Activated T-helper 1 cell treated with Interleukin-2 at 50 U/mL for 16 hours (primary cell): ENCODE results near the gene FDX1.

Source experiments
- DNase-seq: peaks from one replicate; pipeline ENCODE4 v3.0.0-alpha.2; 2020; ENCODE audit warnings: low read depth

The FDX1 gene

DNA sequence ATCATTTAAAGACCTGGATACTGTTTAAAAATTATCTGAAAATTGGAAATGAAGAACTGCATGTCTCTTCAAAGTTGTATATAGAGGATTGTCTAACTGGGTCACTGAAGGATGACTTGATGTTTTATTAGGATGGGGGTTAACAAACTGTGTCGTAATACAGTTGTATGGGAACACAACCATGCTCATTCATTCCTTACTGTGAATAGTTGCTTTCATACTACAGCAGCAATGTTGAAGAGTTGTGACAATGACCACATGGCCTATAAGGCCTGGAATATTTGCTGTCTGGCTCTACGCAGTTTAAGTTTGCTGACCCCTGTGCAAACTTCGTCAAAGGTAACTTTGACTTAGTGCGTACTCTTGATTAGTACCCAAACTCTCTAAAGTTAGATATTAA, 38.4 kb downstream of the FDX1 start:
- DNase-seq = no peak

DNA sequence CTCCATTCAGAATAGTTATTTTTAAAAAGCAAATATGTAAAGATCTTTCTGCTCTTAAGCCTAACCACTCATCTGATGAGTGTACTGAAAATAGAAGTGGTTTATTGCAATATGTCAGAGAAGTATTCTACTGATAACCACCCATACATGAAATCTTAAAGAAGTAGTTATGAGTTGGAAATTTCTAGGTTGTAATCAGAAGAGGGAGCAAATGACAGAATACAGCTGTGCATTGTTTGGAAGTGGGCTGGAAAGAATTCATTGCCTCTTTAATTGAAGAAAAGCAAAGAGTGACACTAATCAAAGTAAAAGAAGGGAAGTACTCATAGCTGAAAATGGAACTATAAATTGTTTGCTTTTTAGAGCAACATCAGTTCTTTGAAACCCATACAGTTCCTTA, 39.4 kb downstream of the FDX1 start:
- DNase-seq = no peak

DNA sequence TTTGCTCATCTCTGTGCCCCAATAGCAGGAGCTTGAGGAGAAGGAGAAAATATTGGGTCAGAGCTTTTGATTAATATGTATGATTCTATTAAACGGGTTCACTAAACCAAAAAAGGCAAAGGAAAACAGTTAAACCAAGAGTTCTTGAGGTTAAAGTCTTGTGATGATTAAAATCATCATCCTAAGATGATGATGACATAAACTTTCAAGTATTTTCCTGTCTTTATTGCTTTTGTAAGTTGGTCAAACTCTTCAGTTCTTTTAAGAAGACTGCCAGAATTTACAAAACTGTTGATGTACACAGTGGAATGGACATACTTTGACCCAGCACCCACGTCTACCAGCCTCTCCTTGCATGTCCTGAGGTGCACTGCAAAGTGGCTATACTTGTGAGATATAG, 41.0 kb downstream of the FDX1 start:
- no peak for DNase-seq

DNA sequence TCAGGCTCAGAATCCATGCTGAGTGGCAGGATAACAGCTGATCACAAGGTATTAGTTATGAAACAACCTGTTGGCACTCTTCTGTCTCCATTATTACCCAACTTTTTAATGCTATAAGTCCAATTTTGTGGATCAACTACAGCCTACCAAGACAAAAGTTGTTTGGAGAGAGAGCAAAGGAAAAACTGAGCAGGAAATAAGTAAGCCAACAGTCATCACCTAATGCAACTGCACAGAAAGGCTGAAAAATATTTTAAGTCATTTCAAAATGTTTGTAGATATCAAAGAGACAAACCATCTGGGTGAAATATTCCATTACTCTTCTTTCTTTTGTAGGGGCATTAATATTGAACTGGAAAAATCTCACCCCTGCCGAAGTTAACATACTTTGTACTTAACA, 41.6 kb downstream of the FDX1 start:
- no peak for DNase-seq

DNA sequence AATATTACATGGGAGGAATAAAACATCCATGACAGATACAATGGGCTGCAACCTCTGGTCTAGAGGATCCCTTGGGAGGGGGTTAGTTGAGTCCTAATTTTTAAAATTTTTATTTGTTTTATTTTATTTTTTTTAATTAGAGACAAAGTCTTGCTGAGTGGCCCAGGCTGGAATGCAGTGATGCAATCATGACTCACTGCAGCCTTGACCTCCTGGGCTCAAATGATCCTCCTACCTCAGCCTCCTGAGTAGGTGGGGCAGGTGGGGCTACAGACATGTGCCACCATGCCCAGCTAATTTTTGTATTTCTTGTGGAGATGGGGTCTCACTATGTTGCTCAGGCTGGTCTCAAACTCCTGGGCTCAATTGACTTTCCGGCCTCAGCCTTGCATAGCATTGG, 43.1 kb downstream of the FDX1 start:
- DNase-seq = no peak

GRCh38 chr11:110473706-110474105, 44.0 kb downstream of the FDX1 start:
- no peak for DNase-seq

DNA sequence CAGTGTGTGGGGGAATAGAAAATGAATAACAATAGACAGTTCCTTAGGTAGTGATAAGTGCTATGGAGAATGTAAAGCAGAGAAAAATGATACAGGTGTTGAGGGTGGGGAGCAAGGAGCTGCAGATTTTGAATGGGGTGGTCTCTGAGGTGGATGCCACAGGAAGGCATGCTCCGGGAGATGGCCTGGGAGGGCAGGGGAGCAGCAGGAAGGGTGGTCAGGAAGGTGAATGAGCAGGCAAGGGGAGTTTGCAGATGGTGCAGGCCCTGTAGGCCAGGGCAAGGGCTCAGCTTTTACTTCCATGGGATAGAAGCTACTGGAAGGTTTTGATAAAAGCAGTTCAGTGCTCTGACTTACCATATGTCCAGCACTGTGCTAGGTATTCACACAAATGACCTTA, 44.8 kb downstream of the FDX1 start:
- no peak for DNase-seq

GRCh38 chr11:110475671-110476070, 45.9 kb downstream of the FDX1 start:
- no peak for DNase-seq

DNA sequence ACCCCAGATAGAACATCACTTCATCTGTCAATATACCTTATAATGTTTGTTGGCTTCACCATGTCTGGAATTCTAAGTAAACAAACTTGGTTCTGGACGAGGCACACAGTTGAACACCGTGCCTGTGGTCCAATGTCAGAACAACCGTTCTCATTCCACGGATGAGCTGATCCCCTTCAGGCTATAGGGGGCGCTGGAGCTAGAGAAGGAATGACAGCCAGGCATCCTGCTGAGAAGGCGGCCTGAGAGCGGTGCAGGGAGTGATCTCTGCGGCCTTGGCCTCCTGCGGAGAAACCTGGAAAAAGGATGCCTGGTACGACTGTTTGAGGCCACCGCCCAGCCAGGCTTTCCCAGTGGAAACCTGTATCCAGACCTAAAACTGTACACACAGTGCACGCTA, 48.7 kb downstream of the FDX1 start:
- no peak for DNase-seq

GRCh38 chr11:110479108-110480101, 49.7 kb downstream of the FDX1 start:
- DNase-seq = no peak

DNA sequence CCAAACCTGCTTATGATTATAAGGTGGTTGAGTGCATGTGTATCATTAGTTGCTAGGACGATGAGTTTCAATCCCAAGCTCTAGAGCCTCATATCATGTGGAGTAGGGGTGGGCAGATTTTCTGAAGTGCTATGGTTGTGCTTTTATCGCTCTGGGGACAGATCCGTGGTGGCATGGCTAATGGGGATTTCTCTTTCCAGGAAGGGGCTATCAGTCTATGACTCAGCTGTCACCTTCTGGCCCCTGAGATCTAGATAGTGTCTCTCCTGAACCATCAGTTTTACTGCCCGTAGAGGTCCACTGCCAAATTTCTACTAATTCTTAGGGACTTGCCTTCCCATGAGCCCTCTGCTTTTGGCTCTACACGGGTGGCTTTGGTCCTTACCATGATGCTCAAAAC, 51.8 kb downstream of the FDX1 start:
- no peak for DNase-seq

DNA sequence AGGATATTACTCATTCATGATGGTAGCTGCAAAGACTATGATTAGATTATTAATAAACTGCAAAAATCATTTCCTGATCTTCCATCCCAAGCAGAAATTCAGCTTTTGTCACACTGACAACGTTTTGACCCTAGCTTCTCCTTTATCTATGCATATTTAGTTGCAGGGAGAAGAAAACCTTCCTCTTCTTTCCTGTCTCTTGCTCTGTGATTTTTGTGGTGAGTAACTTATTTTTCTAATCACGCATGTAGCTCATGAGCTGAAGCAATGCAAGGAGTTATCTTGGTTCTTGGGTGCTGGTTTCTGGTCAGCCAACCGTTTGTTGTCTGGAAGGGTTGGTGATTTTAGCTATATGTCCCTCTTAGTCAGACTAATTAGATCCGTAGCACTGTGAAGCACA, 56.4 kb downstream of the FDX1 start:
- no peak for DNase-seq

GRCh38 chr11:110488446-110488845, 58.7 kb downstream of the FDX1 start:
- no peak for DNase-seq

- DNase-seq = no peak
Measured at GRCh38 chr11:110490886-110491285, 61.1 kb downstream of the FDX1 start.

- DNase-seq = no peak
Measured at GRCh38 chr11:110491577-110492320, 62.0 kb downstream of the FDX1 start.

DNA sequence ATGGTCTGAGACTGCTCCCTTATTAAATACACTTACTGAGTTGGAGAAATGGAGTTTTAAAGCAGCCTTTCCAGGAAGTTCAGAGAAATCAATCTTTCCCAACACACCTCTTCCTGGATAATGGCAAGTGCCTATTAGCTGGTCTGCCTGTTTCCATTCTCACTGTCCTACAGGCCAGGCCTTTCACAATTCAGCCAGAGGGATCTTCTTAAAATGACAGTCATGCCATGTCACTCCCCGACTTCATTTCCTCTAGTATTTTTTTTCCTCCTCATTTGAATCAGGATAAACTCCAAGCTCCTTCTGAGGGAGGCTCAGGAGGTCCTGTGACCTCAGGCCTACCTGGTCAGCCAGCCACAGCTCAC, 62.6 kb downstream of the FDX1 start:
- DNase-seq = no peak

- no peak for DNase-seq
Measured at GRCh38 chr11:110493346-110493745, 63.6 kb downstream of the FDX1 start.

DNA sequence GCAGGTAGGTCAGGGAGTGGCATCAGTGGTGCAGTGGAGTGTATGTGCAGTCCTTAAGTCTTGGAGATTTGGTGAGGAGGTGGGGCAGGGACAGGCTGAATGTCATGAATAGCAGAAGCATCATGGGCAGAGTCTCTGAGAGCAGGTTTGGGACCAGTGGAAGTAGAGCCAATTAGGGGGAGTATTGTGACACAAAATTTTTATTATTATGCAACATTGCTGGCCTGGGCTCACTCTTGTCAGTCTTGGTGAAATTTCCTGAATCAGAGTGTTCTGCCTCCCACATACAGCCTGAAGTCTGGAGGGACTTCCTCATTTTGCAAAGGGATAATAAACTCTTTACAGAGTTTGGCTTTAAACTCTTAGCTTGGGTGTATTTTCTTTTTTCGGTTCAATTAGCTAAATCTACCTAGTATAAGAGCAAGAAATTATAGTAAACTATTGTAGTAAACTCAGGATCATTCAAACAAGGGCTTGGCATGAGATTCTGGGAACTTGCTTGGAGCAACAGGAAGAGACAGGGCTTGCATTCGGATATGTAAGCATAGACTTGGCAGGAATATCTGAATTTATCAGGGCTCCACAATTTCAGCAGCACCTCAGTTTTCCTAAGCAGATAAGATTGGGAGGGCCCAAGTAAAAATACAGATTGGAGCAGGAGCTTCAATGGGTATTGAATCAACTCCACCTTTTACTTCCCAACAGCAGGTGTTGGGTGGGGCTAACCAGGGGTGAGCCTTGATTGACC, 67.7 kb downstream of the FDX1 start:
- no peak for DNase-seq

DNA sequence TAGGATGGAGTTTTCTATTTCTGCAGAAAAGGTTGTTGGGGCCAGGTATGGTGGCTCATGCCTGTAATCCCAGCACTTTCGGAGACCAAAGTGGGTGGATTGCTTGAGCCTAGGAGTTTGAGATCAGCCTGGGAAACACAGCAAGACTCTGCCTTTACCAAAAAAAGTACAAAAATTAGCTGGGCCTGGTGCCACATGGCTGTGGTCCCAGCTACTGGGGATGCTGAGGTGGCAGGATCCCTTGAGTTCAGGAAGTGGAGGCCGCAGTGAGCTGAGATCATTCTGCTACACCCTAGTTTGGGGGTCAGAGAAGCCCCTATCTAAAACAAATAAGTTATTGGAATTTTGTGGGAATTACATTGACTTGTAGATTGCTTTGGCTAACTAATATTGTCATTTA, 71.7 kb downstream of the FDX1 start:
- no peak for DNase-seq

- no peak for DNase-seq
Measured at GRCh38 chr11:110505528-110506284, 76.0 kb downstream of the FDX1 start.

DNA sequence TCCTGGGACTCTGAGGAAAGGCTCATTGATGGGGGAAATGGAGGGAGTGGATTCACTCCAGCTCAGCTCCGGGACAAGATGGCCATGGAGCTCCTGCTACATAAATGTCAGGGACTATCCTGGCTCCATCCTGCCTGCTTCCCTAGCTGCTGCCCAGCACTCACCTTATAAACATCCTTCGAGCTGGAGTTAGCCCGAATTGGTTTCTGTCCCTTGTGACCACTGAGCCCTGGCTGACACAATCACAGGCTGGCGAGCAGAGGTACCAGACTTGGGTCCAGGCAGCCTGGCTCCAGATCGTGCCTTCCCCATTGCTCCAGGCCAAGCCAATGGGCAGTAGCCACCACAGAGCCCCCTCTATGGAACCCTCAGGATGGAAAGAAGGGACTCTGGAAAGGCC, 77.6 kb downstream of the FDX1 start:
- no peak for DNase-seq

GRCh38 chr11:110508786-110509185, 79.0 kb downstream of the FDX1 start:
- DNase-seq = no peak
